A549 (cell line): ENCODE measurements around the gene RAB11FIP4. TPM values are rescaled to one million over a fixed set of nuclear protein-coding genes. Genes with fewer than 3 reads are reported as not detected.

Source experiments
- ATAC-seq, 2 experiments: fragments of 200-7000 bp in 1 of 2; fragments of >200 bp in 1 of 2; cut with Nextera tagmentation in 1 of 2; cut with Tn5 transposase in 1 of 2; 3 replicates each; pipeline versions ENCODE4 v1.8.0 to v1.9.1; 2018 to 2020; ENCODE audit warnings: mild to moderate bottlenecking in 1 of 2, moderate library complexity in 1 of 2
- CTCF ChIA-PET: fragments of 300-600 bp; sonication (Branson Sonifier 250); formaldehyde crosslinking; extraction: SDS; loops from one replicate; lab custom pipeline; 2021; ENCODE audit warnings: antibody characterized with exemption, inconsistent platforms; lab: Yijun Ruan, JAX
- POLR2A ChIA-PET: fragments of 350-600 bp; formaldehyde crosslinking; extraction: SDS; loops from one replicate; lab custom pipeline; 2021; ENCODE audit warnings: antibody characterized with exemption, inconsistent platforms; lab: Yijun Ruan, JAX
- DNase-seq, 2 experiments: peaks; one replicate each; pipeline versions ENCODE4 v3.0.0 to v3.0.0-alpha.2; 2011 to 2016; ENCODE audit warnings: low read depth in 1 of 2, low spot score in 1 of 2
- FAIRE-seq: peaks from 2 replicates; lab custom pipeline; 2011; peaks lifted over from hg19 to GRCh38; lab: Jason Lieb, UNC
- H3K27ac ChIP-seq, 2 experiments: fragments of >200 bp; sonication (Bioruptor Twin); formaldehyde crosslinking; 3 replicates each; pipeline ENCODE4 v1.5.1; 2016 to 2017
- H3K4me1 ChIP-seq: fragments of >200 bp; sonication (Bioruptor Twin); formaldehyde crosslinking; 3 replicates; pipeline ENCODE4 v1.6.1; 2016
- H3K4me2 ChIP-seq: fragments of >200 bp; sonication (Bioruptor Twin); formaldehyde crosslinking; 3 replicates; pipeline ENCODE4 v1.6.1; 2016
- H3K4me3 ChIP-seq: fragments of >200 bp; sonication (Bioruptor Twin); formaldehyde crosslinking; 3 replicates; pipeline ENCODE4 v1.5.1; 2016
- H3K9me3 ChIP-seq: fragments of >200 bp; sonication (Bioruptor Twin); formaldehyde crosslinking; 3 replicates; pipeline ENCODE4 v1.6.1; 2016
- ATOH8 ChIP-seq: fragments of 250-450 bp; sonication (Bioruptor Pico); IDR thresholded peaks from 2 replicates; pipeline ENCODE4 v1.5.0; 2020; ENCODE audit warnings: low read depth, mild to moderate bottlenecking, moderate library complexity
- BCL3 ChIP-seq: fragments of >200 bp; sonication (Bioruptor Twin); formaldehyde crosslinking; IDR thresholded peaks from 3 replicates; pipeline ENCODE4 v1.6.1; 2016
- BHLHE40 ChIP-seq: IDR thresholded peaks from 2 replicates; pipeline ENCODE4 v1.6.1; 2012; ENCODE audit warnings: low read depth, low read length, inconsistent platforms
- CBX2 ChIP-seq: fragments of 200-600 bp; sonication (generic); IDR thresholded peaks from 2 replicates; pipeline ENCODE4 v1.6.1; 2016; ENCODE audit warnings: low read depth, mild to moderate bottlenecking, borderline replicate concordance
- CBX8 ChIP-seq: fragments of 200-600 bp; sonication (generic); IDR thresholded peaks from 2 replicates; pipeline ENCODE4 v1.6.1; 2016
- CHD2 ChIP-seq: fragments of 150-350 bp; IDR thresholded peaks from 2 replicates; pipeline ENCODE4 v1.6.1; 2014; ENCODE audit warnings: low read length; ENCODE audit not compliant: partially characterized antibody
- CTCF ChIP-seq: fragments of >200 bp; sonication (Bioruptor Twin); formaldehyde crosslinking; IDR thresholded peaks from 3 replicates; pipeline ENCODE4 v1.5.1; 2016
- E2F6 ChIP-seq: IDR thresholded peaks from 2 replicates; pipeline ENCODE4 v1.6.1; 2012; ENCODE audit warnings: low read depth, borderline replicate concordance
- EHMT2 ChIP-seq: fragments of 200-600 bp; sonication (generic); IDR thresholded peaks from 2 replicates; pipeline ENCODE4 v1.6.1; 2016; ENCODE audit warnings: antibody characterized with exemption, low read depth, mild to moderate bottlenecking, moderate library complexity
- ELK1 ChIP-seq: fragments of 150-350 bp; IDR thresholded peaks from 2 replicates; pipeline ENCODE4 v1.6.1; 2014; ENCODE audit warnings: low read depth, mild to moderate bottlenecking, low read length
- ESRRA ChIP-seq: fragments of 150-350 bp; IDR thresholded peaks from 2 replicates; pipeline ENCODE4 v1.6.1; 2014; ENCODE audit warnings: mild to moderate bottlenecking, low read length, borderline replicate concordance
- FOSL2 ChIP-seq, 2 experiments: fragments of 450-650 bp in 1 of 2; fragments of >200 bp in 1 of 2; sonication (Bioruptor Twin) in 1 of 2; formaldehyde crosslinking; IDR thresholded peaks; 2 replicates each; pipeline versions ENCODE4 v1.5.0 to v1.6.1; 2016 to 2020; ENCODE audit warnings: mild to moderate bottlenecking in 1 of 2, moderate library complexity in 1 of 2
- GATA3 ChIP-seq: IDR thresholded peaks from 2 replicates; pipeline ENCODE4 v1.6.1; 2012; ENCODE audit warnings: borderline replicate concordance
- HDAC2 ChIP-seq: fragments of 200-600 bp; sonication (generic); IDR thresholded peaks from 2 replicates; pipeline ENCODE4 v1.6.1; 2016
- HES2 ChIP-seq: fragments of >200 bp; sonication (Bioruptor Twin); formaldehyde crosslinking; IDR thresholded peaks from 2 replicates; pipeline ENCODE4 v1.6.1; 2016
- MAX ChIP-seq: IDR thresholded peaks from 2 replicates; pipeline ENCODE4 v1.6.1; 2012
- MAZ ChIP-seq: fragments of 150-350 bp; IDR thresholded peaks from 2 replicates; pipeline ENCODE4 v1.6.1; 2014; ENCODE audit warnings: antibody characterized with exemption, low read depth, low read length, borderline replicate concordance
- POLR2A ChIP-seq: IDR thresholded peaks from 2 replicates; pipeline ENCODE4 v1.6.1; 2012; ENCODE audit warnings: mild to moderate bottlenecking, low read length
- RAD21 ChIP-seq, 2 experiments: fragments of >200 bp in 1 of 2; sonication (Bioruptor Twin) in 1 of 2; formaldehyde crosslinking in 1 of 2; IDR thresholded peaks in 1 of 2; conservative IDR thresholded peaks in 1 of 2; 2 replicates in 1 of 2; 3 replicates in 1 of 2; pipeline ENCODE4 v1.6.1; 2012 to 2018; ENCODE audit warnings: inconsistent platforms in 1 of 2
- RCOR1 ChIP-seq: fragments of 150-350 bp; IDR thresholded peaks from 2 replicates; pipeline ENCODE4 v1.6.1; 2014; ENCODE audit warnings: antibody characterized with exemption, low read length, low read depth
- REST ChIP-seq: fragments of 200-600 bp; sonication (generic); IDR thresholded peaks from 2 replicates; pipeline ENCODE4 v1.6.1; 2016; ENCODE audit warnings: antibody characterized with exemption, mild to moderate bottlenecking, moderate library complexity
- RFX5 ChIP-seq: fragments of 450-650 bp; IDR thresholded peaks from 2 replicates; pipeline ENCODE4 v1.7.1; 2014; ENCODE audit warnings: antibody characterized with exemption, mild to moderate bottlenecking, moderate library complexity
- SMC3 ChIP-seq: fragments of >200 bp; sonication (Bioruptor Twin); formaldehyde crosslinking; IDR thresholded peaks from 3 replicates; pipeline ENCODE4 v1.6.1; 2018; ENCODE audit warnings: inconsistent platforms
- TP53 ChIP-seq: fragments of 250-450 bp; sonication (Bioruptor Pico); IDR thresholded peaks from 2 replicates; pipeline ENCODE4 v1.5.0; 2021; ENCODE audit warnings: mild to moderate bottlenecking, moderate library complexity
- ZC3H11A ChIP-seq: fragments of 450-650 bp; IDR thresholded peaks from 2 replicates; pipeline ENCODE4 v1.6.1; 2014; ENCODE audit warnings: antibody characterized with exemption, mild to moderate bottlenecking
- ZFP36 ChIP-seq: fragments of 450-650 bp; IDR thresholded peaks from 2 replicates; pipeline ENCODE4 v1.6.1; 2014; ENCODE audit warnings: borderline replicate concordance; ENCODE audit not compliant: partially characterized antibody
- ZNF302 ChIP-seq: fragments of 250-450 bp; sonication (Bioruptor Pico); IDR thresholded peaks from 2 replicates; pipeline ENCODE4 v1.9.0; 2021; ENCODE audit warnings: inconsistent platforms, mild to moderate bottlenecking, moderate library complexity
- WGBS: methylation state at CpG from one replicate; pipeline ENCODE4 v1.1.6; 2017; ENCODE audit errors: missing lambda C conversion rate; 5-methylcytosine and 5-hydroxymethylcytosine counted together
- polyA plus RNA-seq, 4 experiments: library from polyadenylated mRNA; depleted of rRNA in 3 of 4; stranded (reverse); fragments of >200 nt; fragmentation: RNase III in 1 of 4; extraction: RNeasy Plus Mini Kit Qiagen cat#74134 plus additional on column Dnase treatment in 1 of 4; gene quantifications; 2 replicates in 3 of 4; 3 replicates in 1 of 4; pipeline ENCODE4 v1.2.3, GENCODE V29; 2011 to 2017

Gene RAB11FIP4
- polyA plus RNA-seq, 2 of the 4 experiments (the other 2 are of a cell fraction) = 1.9 to 3.5 TPM

- FAIRE-seq = no peak
- no peak overlapping the region for H3K4me3 ChIP-seq
- DNase-seq = no peak
- H3K4me2 ChIP-seq = no peak overlapping the region
- H3K4me1 ChIP-seq = no peaks in the 10 kb centered on the region
- no peaks in the 10 kb centered on the region for H3K9me3 ChIP-seq
- no peak for ATAC-seq
- WGBS = 81% methylated on average over 10 of the region's 10 CpGs
- CTCF ChIA-PET = interaction anchor here (1.0 to 23.7 kb wide), 4 partner anchors 8 to 390 kb away, joined by 3 to 490 read pairs (median 34); no protein-coding TSS in a partner anchor
- H3K27ac ChIP-seq = no peak overlapping the region
- no peak for TF ChIP-seq ESRRA
- TF ChIP-seq REST = no peak
- TF ChIP-seq RAD21 (conservative IDR thresholded peaks at IDR 0.05 in 1 of 2, IDR thresholded peaks at IDR 0.05 in 1 of 2) = no peak
- no peak for TF ChIP-seq E2F6
- TF ChIP-seq SMC3 = no peak
- no peak for TF ChIP-seq ZNF302 (CRISPR knock-in tag)
- no peak for TF ChIP-seq GATA3
- TF ChIP-seq POLR2A = no peak
- no peak for TF ChIP-seq HDAC2
- no peak for TF ChIP-seq FOSL2 (IDR thresholded peaks at IDR 0.05)
- TF ChIP-seq FOSL2 (CRISPR knock-in tag; IDR thresholded peaks at IDR 0.05) = no peak
- no peak for TF ChIP-seq CBX8
- TF ChIP-seq HES2 = no peak
- no peak for TF ChIP-seq EHMT2
- no peak for TF ChIP-seq RCOR1
- no peak for TF ChIP-seq ZC3H11A
- TF ChIP-seq CHD2 = no peak
- no peak for TF ChIP-seq BCL3
- no peak for TF ChIP-seq MAZ
- TF ChIP-seq MAX = no peak
- TF ChIP-seq BHLHE40 = no peak
- POLR2A ChIA-PET = no interaction called here
These were observed 61.2 kb downstream of the RAB11FIP4 start for GRCh38 chr17:31452561-31453110.

- ChIA-PET POLR2A (interaction anchor here (0.7 kb wide), 1 partner anchor 13 kb away, joined by 4 read pairs; no protein-coding TSS in a partner anchor), CTCF (interaction anchor here (0.6 to 23.7 kb wide), 5 partner anchors 8 to 72 kb away, joined by 3 to 490 read pairs (median 4); no protein-coding TSS in a partner anchor)
- Histone ChIP-seq H3K9me3 (no peaks in the 10 kb centered on the region), H3K4me3 (no peak overlapping the region), H3K4me1 (no peaks in the 10 kb centered on the region), H3K4me2 (no peak overlapping the region), H3K27ac (no peak overlapping the region)
- no peak for ATAC-seq
- no peak for DNase-seq
- FAIRE-seq = no peak
- 92% methylated on average over 2 of the region's 2 CpGs for WGBS
- TF ChIP-seq EHMT2 (no peak), MAZ (no peak), RFX5 (no peak), TP53 (CRISPR knock-in tag) (no peak), MAX (no peak), CBX2 (no peak), CTCF (no peak), ZFP36 (no peak), ATOH8 (CRISPR knock-in tag) (no peak), ELK1 (no peak), POLR2A (no peak)
These were observed 62.4 kb downstream of the RAB11FIP4 start for GRCh38 chr17:31453896-31454295.
